ENCODE data around the gene PUM1.

- TF ChIP-seq TAF1 (IDR thresholded peaks at IDR 0.05; ENCODE audit: borderline replicate concordance, low read depth, low read length) (no peak), POLR2A (IDR thresholded peaks at IDR 0.05; ENCODE audit: low read depth, low read length) (no peak), POLR2AphosphoS5 (IDR thresholded peaks at IDR 0.05; ENCODE audit: low read depth, low read length) (no peak)
Observed at GRCh38 chr1:30895382-30895943, 170.1 kb downstream of the PUM1 start.

Data from GM12892 (cell line).